ENCODE measurements around the gene SLC11A2. TPM values are rescaled to one million over a fixed set of nuclear protein-coding genes. Genes with fewer than 3 reads are reported as not detected.

Gene SLC11A2
- total RNA-seq, 1 experiment from 2014 or later: 47.9 TPM

DNA sequence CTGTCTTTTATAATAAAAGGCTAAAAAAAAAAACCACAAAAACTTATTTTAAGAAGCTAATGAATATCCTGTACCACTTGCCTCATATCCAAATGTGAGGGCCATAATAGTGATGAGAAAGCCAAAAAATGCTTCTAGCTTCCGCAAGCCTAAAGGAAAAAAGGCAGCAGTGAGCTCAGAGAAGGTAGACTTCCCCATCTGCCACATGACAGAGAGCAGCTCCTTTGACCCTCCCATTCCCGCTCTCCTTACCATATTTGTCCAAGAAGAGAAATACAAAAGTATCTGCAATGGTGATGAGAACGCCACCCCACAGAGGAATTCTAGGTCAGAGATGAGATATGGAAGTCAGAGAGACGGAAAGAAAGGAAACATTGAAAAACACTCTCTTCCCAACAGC, 27.1 kb downstream of the SLC11A2 start:
- Histone ChIP-seq H3K79me2 (ENCODE audit: insufficient read depth, low read length) (no peaks in the 10 kb centered on the region), H3T11ph (ENCODE audit: low read length) (no peak overlapping the region), H4K8ac (replicated peaks; ENCODE audit: insufficient read length, low read depth, low read length) (no peak overlapping the region), H4K91ac (ENCODE audit: insufficient read length, low read depth, low read length) (no peak overlapping the region), H3K79me1 (ENCODE audit: insufficient read depth, low read depth, low read length, poor library complexity, severe bottlenecking) (no peaks in the 10 kb centered on the region), H3K9ac (ENCODE audit: extremely low read depth, insufficient read length, low read length) (no peak overlapping the region), H2AK5ac (ENCODE audit: insufficient read length, low read length) (no peak overlapping the region), H3K27me3 (ENCODE audit: insufficient read depth, low read length) (no peaks in the 10 kb centered on the region), H2BK120ac (ENCODE audit: low read depth, low read length, poor library complexity, severe bottlenecking) (no peak overlapping the region), H3K27ac (ENCODE audit: insufficient read length, low read depth, low read length) (no peak overlapping the region), H3K23me2 (ENCODE audit: insufficient read length, low read depth, low read length, poor library complexity, severe bottlenecking) (no peaks in the 10 kb centered on the region), H4K5ac (ENCODE audit: insufficient read length, low read depth, low read length) (no peak overlapping the region), H3K4me2 (ENCODE audit: insufficient read depth, insufficient read length, low read length) (no peak overlapping the region), H3K18ac (ENCODE audit: insufficient read length, low read depth, low read length) (no peak overlapping the region), H3K9me3 (ENCODE audit: control insufficient read depth, low read depth, low read length) (no peaks in the 10 kb centered on the region), H3K4ac (ENCODE audit: low read depth, low read length) (no peak overlapping the region), H4K20me1 (ENCODE audit: control insufficient read depth, insufficient read depth, insufficient read length) (no peaks in the 10 kb centered on the region), H2AFZ (ENCODE audit: low read length) (no peak overlapping the region), H3K56ac (ENCODE audit: insufficient read length, low read depth, low read length) (no peak overlapping the region), H2BK20ac (ENCODE audit: low read depth, low read length, poor library complexity, severe bottlenecking) (no peak overlapping the region), H3K14ac (ENCODE audit: insufficient read depth, low read length) (no peak overlapping the region), H3K23ac (ENCODE audit: insufficient read length, low read depth, low read length) (no peak overlapping the region), H3K4me1 (ENCODE audit: insufficient read depth, low read length) (no peaks in the 10 kb centered on the region), H2BK15ac (ENCODE audit: low read depth, low read length) (no peak overlapping the region), H2BK12ac (ENCODE audit: insufficient read length, low read depth, low read length) (no peak overlapping the region), H2BK5ac (ENCODE audit: insufficient read length, low read length) (no peak overlapping the region)
- Mint-ChIP-seq H3K9me3 (no peaks in the 10 kb centered on the region), H3K36me3 (ENCODE audit: insufficient read depth in 1 of 3, low read depth in 3 of 3) (peaks cover 35 to 61% (median 52%) of the 10 kb centered on the region in 3 experiments; a peak in 6 of 7 replicates), H3K27me3 (ENCODE audit: low read depth) (no peaks in the 10 kb centered on the region), H3K4me1 (no peaks in the 10 kb centered on the region), H3K4me3 (no peak overlapping the region), H3K27ac (no peak overlapping the region)
- TF ChIP-seq, protein P1, sequence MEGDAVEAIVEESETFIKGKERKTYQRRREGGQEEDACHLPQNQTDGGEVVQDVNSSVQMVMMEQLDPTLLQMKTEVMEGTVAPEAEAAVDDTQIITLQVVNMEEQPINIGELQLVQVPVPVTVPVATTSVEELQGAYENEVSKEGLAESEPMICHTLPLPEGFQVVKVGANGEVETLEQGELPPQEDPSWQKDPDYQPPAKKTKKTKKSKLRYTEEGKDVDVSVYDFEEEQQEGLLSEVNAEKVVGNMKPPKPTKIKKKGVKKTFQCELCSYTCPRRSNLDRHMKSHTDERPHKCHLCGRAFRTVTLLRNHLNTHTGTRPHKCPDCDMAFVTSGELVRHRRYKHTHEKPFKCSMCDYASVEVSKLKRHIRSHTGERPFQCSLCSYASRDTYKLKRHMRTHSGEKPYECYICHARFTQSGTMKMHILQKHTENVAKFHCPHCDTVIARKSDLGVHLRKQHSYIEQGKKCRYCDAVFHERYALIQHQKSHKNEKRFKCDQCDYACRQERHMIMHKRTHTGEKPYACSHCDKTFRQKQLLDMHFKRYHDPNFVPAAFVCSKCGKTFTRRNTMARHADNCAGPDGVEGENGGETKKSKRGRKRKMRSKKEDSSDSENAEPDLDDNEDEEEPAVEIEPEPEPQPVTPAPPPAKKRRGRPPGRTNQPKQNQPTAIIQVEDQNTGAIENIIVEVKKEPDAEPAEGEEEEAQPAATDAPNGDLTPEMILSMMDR (conservative IDR thresholded peaks at IDR 0.05): no peak
- DNase-seq: no peak
- no CpG with 5 or more reads among the region's 4 CpGs for WGBS (ENCODE audit: extremely low coverage, insufficient read length, low lambda C conversion rate)

Measured in H9 (cell line).